CD4-positive, alpha-beta T cell treated with Interleukin-4 for 1 hour (primary cell): ENCODE results near the gene TREH.

Experiments used
- DNase-seq, 2 donors: peaks; one replicate each; pipeline ENCODE4 v3.0.0-alpha.2; 2020 to 2022

TREH gene

GRCh38 chr11:118645066-118645715 is 34.3 kb downstream of the TREH start:
- DNase-seq: no peak

- DNase-seq: no peak
Observed at GRCh38 chr11:118644496-118644895, 35.0 kb downstream of the TREH start.

DNA sequence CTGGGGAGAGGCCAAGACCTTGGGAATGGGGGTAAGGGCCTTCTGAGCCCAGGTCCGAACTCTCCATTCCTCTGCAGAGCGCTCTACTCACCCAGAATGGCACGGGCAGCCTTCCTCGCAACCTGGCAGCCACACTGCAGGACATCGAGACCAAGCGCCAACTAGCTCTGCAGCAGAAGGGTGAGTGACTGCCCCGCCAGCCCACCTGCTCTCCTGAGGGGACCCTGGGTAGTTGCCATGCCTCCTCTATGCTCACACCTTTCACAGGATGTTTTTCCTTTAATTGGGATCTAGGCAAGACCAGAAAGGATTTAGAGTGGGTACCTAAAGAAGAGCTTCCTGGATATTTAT is 35.5 kb downstream of the TREH start:
- DNase-seq: no peak

- DNase-seq: no peak
Observed at GRCh38 chr11:118643142-118643994, 36.1 kb downstream of the TREH start.

- DNase-seq: no peak
Observed at GRCh38 chr11:118641397-118642019, 37.9 kb downstream of the TREH start.

GRCh38 chr11:118640332-118641154 is 38.9 kb downstream of the TREH start:
- DNase-seq: no peak

DNA sequence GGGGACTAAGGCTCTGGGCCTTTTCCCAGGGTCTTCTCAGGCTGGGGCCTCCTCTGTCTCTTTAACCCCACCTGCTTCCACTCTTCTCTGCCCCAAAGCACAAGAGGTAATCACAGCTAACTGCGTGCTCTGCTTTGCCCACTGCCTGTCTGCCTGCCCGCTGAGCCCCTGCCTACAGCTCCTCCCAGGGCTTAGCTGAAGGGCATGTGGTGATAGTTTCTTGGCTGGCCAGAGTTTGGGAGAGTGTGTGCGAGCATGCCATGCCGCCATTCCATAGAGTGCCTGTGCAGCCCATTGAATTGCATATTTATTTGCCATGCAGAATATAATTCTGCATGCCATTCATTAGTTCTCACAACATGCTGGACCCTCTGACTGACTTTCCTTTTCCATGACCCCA is 39.6 kb downstream of the TREH start:
- no peak for DNase-seq

DNA sequence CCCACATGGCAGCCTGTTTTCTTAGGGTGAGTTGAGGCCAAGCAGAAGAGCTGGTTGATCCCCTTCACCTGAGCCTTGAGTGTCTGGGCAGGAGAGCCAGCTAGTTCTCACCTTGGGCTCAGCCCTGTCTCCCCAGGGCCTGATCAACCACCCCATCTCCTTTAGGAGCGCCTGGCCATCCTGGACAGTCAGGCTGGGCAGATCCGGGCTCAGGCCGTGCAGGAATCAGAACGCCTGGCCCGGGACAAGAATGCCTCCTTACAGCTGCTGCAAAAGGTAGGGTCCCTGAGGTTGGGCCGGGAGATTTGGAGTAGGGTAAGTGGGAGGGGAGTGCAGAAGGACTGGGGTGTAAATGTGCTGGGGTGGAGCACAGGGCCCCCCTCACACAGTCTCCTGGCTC is 40.7 kb downstream of the TREH start:
- DNase-seq: no peak

- no peak for DNase-seq
Observed at GRCh38 chr11:118636569-118637290, 42.7 kb downstream of the TREH start.

DNA sequence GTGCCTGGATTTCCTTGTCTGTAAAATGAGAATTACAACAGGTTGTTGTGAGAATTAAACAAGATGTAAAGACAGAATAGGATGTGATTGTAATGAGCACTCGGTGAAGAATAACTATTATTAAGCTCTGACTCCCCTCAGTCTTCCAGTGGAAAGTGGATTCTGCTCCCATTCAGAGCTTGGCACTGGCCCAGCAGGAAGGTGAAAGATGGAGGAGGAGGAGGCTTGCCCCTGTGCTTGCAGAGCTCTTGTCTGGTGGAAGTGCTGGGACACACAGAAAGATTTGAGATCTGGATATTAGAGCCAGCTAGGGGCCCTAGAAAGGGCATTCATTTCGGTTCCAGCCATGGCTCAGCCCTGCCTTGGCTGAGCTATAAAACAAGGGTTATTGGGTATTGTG is 43.8 kb downstream of the TREH start:
- no peak for DNase-seq

DNA sequence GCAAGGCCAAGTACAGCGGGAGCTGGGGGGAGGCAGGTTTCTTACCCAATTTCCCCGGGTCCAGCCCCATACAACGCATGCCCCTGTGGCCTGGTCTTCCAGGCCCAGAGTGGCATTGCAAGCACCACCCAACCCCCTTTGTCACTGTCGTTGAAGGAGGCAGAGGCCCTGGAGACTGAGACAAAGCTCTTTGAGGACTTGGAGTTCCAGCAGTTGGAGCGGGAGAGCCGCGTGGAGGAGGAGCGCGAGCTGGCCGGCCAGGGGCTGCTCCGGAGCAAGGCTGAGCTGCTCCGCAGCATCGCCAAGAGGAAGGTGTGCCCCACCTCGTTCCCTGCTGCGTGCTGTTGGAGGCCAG is 44.2 kb downstream of the TREH start:
- DNase-seq: no peak

DNA sequence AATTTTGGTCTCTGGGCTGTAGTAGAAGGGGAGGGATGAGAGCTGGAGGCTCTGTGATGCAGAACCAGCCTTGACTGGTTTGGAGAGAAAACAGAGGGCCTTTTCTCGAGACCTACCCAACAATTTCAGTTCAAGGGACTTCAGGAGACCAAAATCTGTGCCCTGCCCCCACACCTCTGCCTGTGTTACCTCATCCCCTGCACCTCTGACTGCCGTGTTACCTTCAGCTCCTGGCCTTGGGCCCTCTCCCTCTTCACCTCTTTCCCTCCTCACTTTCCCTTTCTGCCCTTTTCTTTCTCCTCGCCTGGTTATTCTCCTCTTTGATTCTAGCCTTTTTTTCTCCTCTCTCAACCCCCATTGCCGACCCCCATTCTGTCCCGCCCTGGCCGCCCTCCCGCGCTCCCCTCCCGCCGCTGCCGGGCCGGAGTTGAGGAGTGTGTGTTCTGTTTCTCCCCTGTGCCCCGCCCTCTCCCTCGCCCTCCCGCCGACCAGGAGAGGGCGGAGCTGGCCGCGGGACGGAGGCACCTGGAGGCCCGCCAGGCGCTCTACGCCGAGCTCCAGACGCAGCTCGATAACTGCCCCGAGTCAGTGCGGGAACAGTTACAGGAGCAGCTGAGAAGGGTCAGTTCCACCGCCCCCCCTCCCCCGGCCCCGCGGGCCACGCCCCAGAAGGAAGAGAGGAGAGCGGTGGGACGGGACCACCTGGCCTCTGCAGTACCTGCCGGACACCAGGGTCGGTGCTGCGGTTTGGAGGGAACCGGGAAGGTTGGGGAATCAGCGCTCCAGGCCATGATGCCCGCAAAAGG is 44.8 kb downstream of the TREH start:
- DNase-seq: peak in 1 of 2 donors; percentile 16

- no peak for DNase-seq
Observed at GRCh38 chr11:118633979-118634378, 45.5 kb downstream of the TREH start.

DNA sequence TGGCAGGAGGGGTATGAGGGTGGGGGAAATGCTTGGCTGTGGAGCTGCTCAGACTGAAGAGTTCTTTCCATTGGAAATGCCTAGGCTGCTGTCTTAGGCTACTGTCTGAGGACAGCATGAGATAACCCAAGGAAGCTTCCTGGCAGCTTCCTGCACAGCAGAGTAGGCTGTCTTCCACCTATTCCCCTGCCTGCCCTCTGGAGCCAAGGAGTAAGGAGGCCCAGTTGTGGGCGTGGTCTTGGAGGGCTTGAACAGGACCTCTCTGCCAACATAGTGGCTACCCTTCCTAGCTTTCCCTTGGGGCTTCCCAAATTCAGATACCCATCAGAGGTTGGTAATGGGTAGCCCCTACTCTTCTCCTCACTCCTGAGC is 46.1 kb downstream of the TREH start:
- no peak for DNase-seq

DNA sequence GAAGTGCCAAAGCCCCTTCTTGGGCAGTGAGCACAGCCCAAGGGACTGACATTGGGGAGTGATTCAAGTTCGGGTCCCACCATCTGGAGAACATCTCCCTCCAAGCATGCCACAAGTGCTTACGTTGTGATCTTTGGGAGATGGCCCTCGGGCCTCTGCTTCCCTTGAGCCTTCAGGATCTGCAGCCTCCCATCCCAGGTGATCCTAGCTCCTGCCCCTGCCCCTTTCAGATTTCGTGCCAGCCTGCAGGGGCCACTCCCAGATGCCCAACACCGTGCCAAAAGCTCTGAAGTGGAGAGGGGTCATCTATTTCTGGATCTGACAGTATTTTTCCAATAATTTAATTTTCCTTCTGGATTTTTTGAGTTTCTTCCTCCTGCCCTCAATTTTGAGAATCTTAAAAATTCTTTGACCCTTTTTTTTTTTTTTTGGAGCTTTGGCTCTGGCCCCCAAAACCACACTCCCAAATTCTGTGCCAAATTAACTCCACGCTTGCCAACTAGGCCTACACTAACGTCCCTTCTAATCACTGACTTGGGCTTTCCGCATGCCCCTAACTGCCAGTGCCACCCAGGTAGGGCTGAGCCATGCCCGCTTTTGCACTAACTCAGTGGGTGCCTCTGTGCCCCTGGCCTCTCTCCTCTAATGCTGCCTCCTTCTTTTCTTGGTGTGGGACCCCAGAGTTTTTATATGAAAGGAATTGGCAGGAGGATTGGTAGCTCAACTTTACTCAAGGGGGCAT is 46.7 kb downstream of the TREH start:
- no peak for DNase-seq

DNA sequence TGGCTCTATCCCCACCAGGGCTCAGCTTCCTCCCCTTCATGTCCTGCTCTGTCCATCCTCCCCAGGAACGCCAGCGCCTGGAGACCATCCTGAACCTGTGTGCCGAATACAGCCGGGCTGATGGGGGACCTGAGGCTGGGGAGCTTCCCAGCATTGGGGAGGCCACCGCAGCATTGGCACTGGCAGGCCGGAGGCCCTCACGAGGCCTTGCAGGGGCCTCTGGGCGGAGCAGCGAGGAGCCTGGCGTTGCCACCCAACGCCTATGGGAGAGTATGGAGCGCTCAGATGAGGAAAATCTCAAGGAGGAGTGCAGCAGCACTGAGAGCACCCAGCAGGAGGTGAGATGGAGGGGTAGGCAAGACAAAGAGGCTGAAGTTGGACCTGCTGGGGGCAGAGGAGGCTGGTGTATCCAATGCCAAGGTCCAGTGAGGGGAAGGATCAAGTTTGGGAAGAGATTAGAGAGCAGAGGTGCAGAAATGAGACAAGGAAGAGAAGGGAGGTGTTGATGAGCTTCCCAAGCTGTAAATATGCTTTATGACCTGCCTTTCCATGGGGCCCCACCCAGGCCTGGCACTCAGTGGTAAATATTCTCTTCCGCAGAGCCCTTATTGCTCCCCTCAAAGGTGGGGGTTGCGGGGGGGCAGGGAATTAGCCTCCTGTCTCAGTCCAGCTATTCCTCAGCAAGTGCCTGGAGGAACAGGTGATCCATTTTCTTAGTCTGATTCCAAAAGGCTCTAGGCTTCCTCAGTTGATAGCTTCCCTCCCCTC is 48.1 kb downstream of the TREH start:
- no peak for DNase-seq

GRCh38 chr11:118629761-118630661 is 49.4 kb downstream of the TREH start:
- no peak for DNase-seq

- no peak for DNase-seq
Observed at GRCh38 chr11:118628861-118629549, 50.4 kb downstream of the TREH start.

DNA sequence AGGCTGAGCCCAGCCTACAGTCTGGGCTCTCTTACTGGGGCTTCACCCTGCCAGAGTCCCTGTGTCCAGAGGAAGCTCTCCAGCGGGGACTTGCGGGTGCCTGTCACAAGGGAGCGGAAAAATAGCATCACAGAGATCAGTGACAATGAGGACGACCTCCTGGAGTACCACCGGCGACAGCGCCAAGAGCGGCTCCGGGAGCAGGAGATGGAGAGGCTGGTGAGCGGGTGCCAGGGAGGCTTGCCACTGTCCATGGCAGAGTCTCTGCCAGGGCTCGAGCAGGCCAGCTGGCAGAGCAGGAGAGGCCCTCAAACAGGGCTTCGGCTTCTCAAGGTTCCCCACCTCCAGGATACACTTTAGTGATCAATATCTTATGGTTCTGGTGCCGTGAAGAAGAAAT is 51.0 kb downstream of the TREH start:
- no peak for DNase-seq
